ENCODE results near the gene ITLN2.
"Not testable (repeated sequence)": the region's sequence is repeated elsewhere in the genome, so short reads cannot be mapped to it uniquely, and the experiment has no call there.

Gene ITLN2

GRCh38 chr1:160954158-160955104, at the start of gene ITLN2:
ITLN2 (minus strand) TSS chr1:160954809; CDS start chr1:160954741, 68 bp downstream.
- DNase-seq = no peak

DNA sequence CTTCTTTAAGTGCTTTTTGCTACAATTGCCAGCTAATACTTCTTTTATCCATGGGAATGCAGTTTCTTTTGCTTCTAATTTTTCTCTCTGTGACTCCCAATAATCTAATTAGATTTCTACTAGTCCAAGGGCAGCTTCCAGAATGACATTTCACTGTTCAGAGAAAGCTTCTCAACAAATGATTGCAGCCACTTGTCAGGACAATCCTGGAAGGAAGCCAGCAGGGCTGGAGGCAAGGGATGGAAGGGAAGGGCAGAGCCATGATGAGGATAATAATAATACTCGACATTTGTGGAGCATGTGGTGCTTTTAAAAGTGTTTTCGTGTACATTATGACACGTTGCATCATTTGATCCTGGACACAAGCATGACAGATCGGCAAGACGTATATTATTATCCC, 46.9 kb upstream of the ITLN2 start:
- DNase-seq = no peak

DNA sequence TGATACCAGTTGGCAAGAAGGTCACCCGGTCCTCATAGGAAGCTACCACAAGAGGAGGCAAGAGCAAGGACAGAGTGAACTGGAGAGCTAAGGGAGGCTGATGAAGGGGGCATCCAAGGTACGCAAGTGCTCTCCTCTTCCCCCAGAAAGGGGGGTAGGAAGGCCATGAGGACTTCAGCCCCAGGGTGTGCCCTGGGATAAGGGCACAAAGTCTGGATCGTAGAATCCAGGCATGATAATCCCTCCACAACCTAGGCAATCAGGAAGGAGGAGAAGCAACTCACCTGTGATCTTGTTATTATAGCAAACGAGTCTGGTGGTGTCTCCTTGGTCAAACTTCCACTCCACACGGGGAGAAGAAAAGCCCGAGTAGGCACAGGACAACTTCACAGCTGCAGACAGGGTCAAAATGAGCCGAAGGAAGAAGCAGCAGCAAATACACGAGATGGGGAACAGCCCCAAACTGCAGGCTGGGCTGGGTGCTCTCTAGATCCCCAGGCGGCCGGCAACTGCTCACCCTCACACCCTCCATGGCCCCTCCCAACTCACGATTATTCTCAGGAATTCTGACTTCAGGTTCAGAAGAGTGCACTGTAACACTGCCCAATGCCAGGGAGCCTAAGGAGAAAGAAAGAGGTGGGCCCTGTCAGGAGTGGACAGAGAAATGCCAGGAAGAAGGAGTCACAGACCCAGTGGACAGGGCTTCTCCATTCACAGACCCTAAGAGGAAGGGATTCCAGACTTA, 46.3 kb upstream of the ITLN2 start:
- DNase-seq = no peak

DNA sequence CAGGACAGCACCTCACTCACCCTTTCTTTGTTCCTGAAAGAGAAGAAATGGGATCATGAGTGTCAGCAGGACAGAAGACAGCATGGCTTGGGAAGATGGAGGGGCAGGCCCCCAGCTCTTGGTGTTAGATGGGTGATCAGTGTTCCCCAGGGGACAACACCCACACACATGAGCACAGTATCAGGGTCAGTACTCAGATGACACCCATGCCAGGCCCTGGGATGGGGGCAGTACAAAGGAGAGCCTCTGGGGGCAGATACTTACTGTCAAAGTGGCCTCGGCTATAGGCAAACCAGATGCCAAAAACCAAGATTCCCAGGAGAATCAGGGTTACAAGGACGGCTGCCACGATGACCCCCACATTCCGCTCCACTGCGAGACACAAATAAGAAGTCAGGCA, 44.8 kb upstream of the ITLN2 start:
- no peak for DNase-seq

GRCh38 chr1:160997323-160998038, 42.9 kb upstream of the ITLN2 start:
- DNase-seq = no peak

DNA sequence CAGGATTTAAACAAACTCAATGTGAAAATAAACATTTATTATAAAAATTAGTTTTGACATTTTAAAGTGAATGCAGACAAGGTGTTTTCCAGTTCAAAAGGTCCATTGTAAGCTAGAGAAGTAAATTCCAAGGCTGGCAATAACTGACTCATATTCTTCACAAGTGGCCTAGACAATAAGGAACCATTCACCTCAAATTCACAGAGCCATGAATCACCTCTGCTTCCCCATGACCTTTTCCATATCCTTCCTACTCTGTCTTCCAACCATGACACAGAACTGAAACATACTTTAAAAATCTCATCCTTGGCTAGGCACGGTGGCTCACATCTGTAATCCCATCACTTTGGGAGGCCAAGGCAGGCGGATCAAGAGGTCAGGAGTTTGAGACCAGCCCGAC, 41.6 kb upstream of the ITLN2 start:
- DNase-seq = no peak

GRCh38 chr1:160993544-160994193, 39.1 kb upstream of the ITLN2 start:
- DNase-seq = no peak

GRCh38 chr1:160992036-160992435, 37.4 kb upstream of the ITLN2 start:
- not testable (repeated sequence) for DNase-seq

- no peak for DNase-seq
These were observed 32.9 kb upstream of the ITLN2 start for GRCh38 chr1:160987359-160988050.

DNA sequence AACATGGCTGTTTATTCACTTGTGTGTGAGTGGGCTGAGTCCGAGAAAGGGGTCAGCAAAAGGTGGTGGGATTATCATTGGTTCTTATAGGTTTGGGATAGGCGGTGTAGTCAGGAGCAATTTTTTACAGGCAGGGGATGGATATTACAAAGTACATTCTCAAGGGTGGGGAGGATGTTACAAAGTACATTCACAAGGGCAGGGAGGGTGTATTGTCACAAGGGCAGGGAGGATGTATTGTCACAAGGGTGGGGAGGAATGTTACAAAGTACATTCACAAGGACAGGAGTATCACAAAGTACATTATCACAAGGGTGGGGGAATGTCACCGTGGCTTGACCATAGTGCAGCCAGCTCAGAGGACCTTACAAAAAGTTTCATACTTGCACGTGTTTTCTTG, 31.1 kb upstream of the ITLN2 start:
- no peak for DNase-seq

- DNase-seq = no peak
These were observed 27.2 kb upstream of the ITLN2 start for GRCh38 chr1:160981584-160982411.

DNA sequence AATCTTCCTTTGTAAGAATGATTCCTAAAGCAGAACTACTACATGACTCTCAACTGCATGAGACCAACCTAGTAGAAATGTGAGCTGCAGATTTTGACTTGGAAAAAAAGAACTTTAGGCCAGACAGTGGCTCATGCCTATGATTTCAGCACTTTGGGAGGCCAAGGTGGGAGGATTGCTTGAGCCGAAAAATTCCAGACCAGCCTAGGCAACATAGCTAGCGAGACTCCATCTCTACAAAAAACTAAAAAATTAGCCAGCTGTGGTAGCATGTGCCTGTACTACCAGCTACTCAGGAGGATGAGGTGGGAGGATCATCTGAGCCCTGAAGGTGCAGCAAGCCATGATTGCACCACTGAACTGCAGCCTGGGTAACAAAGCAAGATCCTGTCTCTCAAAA, 24.7 kb upstream of the ITLN2 start:
- no peak for DNase-seq

DNA sequence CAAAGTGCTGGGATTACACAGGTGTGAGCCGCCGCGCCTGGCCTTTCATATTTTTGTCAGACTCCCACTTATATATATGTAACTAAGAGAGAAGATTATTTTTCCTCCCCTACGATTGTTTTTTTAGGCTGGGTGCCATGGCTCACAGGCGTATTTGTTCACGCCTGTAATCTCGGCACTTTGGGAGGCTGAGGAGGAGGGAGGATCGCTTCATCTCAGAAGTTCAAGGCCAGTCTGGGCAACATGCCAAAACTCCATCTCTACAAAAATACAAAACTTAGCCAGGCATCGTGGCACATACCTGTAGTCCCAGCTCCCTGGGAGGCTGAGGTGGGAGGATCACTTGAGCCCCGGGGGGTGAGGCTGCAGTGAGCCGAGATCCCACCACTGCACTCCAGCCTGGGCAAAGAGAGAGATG, 23.9 kb upstream of the ITLN2 start:
- no peak for DNase-seq

DNA sequence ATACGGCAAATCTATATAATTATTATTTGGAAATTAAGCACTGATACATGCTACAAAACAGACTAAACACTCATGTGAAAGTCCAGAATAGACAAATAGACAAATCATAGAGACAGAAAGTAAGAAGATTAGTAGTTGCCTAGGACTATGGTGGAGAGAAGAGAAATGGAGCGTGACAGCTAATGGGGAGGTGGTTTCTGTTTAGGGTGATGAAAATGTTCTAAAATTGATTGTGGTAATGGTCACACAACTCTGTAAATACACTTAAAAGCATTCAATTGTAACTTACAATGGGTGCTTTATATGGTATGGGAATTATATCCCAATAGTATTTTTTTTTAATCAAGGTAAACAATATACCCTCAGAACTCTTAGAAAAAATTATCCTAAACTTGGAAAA, 20.4 kb upstream of the ITLN2 start:
- DNase-seq = no peak

DNA sequence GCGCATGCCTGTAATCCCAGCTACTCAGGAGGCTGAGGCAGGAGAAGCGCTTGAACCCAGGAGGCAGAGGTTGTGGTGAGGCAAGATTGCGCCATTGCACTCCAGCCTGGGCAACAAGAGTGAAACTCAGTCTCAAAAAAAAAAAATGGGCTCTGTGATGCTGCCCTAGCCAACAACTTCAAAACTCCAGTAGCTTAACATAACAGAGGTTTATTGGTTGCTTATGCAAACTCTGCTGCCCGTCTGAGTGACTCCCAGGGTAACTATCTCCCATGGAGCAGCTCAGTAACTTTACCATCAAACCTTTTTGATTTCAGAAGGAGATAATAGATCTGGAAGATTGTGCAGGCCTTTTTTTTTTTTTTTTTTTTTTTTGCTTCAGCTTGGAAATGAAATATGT, 18.9 kb upstream of the ITLN2 start:
- no peak for DNase-seq

GRCh38 chr1:160972939-160973338, 18.3 kb upstream of the ITLN2 start:
- no peak for DNase-seq

DNA sequence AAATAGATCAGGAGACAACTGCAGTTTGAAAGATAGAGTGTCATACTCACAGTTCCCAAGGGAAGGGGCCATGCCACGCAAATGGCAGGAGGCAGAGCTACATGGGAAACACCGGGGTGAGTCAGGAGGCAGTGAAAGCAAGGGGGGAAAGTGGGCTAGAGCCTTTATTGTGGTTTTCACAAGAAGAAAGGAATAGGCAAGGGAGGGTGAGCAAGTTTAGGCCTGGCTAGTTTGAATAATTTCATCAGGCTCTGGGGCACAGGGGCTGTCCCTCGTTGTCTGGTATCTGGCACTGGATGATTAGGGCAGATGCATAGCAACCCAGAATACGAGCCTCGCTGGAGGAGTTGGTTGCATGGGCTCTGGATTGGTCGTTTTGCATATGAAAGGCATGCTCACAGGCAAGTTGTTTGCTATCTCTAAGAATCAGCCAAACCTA, 17.0 kb upstream of the ITLN2 start:
- DNase-seq = no peak

DNA sequence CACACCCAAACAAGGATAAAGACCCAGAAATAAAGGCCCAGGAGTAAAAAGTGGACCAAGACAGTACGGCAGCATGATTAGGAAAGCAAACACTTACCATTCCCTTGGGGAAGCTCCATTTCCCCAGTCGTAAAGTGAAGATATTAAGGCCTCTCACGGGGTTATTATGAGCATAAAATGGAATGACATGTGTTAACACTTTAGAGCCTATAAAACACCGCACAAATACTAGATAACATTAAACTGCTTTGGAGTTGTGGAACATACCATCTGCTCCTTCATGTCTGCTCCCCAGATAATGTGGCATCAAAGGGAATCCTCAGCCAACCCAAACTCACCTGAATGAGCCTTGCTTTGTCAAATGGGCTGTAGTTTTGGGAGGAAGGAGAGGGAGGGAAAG, 8.9 kb upstream of the ITLN2 start:
- DNase-seq = no peak

- DNase-seq = no peak
These were observed 6.8 kb upstream of the ITLN2 start for GRCh38 chr1:160961419-160961818.

DNA sequence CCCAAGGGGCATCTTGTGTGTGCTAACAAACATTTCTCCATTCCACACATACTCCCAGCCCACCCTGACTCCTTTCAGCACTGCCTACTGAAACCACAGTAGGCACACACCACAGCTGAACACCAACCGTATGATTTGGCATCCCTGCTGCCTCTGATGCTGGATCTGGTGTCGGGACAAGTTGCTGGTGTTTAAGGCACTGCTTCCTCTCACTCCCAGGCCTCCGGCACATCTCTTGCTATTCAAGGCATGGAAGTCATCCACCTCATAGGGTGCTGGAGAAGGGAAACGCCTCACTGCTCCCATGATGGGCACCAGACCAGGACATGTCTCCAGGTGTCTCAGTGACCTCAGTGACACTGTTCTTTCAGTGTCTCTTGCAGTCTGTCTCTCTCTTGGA, 2.4 kb upstream of the ITLN2 start:
- DNase-seq = no peak

DNA sequence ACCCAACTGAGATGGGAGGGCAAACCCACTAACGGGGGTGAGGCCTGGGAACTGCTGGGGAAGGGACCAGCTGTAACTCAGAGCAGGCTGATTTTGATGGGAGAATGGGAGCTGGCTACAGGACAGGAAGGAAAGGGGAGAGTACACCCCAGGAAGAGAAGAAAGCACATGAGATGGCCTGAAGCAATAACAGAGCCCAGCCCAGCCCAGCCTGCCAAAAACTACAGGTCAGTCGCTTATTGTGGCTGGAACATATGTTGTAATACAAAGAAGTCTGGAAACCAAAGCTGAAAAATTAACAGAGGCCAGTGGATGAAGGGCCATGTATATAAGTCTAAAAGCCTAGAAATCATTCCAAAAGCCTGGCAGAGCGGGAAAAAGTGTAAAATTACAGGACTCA, 1.6 kb downstream of the ITLN2 start:
- DNase-seq = no peak

Measured in NCI-H510A (cell line).